NT2/D1 (cell line): ENCODE results near the gene GNA12.

Experiments
- SUZ12 ChIP-seq: IDR thresholded peaks from 2 replicates; pipeline ENCODE4 v1.6.1; 2011; ENCODE audit not compliant: insufficient read length, insufficient read depth; ENCODE audit errors: extremely low read depth
- YY1 ChIP-seq: IDR thresholded peaks from 2 replicates; pipeline ENCODE4 v1.6.1; 2011; ENCODE audit not compliant: insufficient read length, insufficient read depth
- ZNF274 ChIP-seq: IDR thresholded peaks from 2 replicates; pipeline ENCODE4 v1.6.1; 2011; ENCODE audit warnings: mild to moderate bottlenecking, low read depth, low read length

- TF ChIP-seq ZNF274 (no peak), SUZ12 (no peak), YY1 (no peak)
Measured at GRCh38 chr7:2826771-2827170, 17.3 kb downstream of the GNA12 start.
